HG03060 (cell line): ENCODE data around the gene HSD17B10.
"Not testable (repeated sequence)": the region's sequence is repeated elsewhere in the genome, so short reads cannot be mapped to it uniquely, and the experiment has no call there.

Experiments used
- ATAC-seq: cut with Tn5 transposase; IDR thresholded peaks from one replicate; pipeline ENCODE4 v1.9.1; 2021; ENCODE audit warnings: low read depth, moderate number of reproducible peaks; ENCODE audit not compliant: unreplicated experiment

The HSD17B10 gene

GRCh38 chrX:53433651-53434639 lies at the start of gene HSD17B10:
Gene HSD17B10 (minus strand): TSS chrX:53434370. CDS start chrX:53434345, 25 bp downstream.
- ATAC-seq = peak; percentile 68

- ATAC-seq = no peak
Measured at GRCh38 chrX:53483416-53483815, 49.2 kb upstream of the HSD17B10 start.

- ATAC-seq = no peak
Measured at GRCh38 chrX:53481816-53482465, 47.8 kb upstream of the HSD17B10 start.

DNA sequence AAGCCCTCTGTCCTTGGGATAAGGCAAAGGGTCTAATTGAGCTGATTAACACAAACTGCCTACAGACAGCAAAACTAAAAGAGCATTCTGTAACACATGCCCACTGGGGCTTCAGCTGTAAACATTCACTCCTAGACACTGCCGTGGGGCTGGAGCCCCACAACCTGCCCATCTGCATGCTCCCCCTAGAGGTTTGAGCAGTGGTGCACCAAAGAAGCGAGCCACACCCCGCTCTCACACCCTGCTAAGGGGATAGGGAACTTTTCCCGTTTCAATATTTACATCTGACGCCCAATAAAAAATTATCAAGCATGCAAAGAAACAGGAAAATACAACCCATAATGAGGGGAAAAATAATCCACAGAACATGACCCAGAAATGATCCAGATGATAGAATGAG lies 46.9 kb upstream of the HSD17B10 start:
- no peak for ATAC-seq

DNA sequence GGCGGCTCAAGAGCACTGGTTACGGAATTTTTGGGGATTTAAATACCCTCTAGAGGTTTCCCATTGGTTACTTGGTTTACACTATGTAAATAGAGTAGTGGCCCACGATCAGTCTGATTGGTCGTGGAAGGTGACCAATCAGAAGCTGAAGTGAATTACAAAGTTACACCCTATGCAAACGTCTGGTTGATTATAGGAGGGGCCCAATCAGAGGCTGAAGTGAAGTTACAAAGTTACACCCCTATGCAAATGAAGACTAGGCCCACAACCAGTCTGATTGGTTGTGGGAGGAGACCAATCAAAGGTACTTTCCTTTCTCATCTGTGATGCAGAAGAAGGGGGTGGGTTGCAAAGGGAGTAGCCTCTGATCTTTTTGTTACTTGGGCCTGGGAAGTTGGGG lies 45.1 kb upstream of the HSD17B10 start:
- no peak for ATAC-seq

- no peak for ATAC-seq
Measured at GRCh38 chrX:53476371-53476770, 42.2 kb upstream of the HSD17B10 start.

DNA sequence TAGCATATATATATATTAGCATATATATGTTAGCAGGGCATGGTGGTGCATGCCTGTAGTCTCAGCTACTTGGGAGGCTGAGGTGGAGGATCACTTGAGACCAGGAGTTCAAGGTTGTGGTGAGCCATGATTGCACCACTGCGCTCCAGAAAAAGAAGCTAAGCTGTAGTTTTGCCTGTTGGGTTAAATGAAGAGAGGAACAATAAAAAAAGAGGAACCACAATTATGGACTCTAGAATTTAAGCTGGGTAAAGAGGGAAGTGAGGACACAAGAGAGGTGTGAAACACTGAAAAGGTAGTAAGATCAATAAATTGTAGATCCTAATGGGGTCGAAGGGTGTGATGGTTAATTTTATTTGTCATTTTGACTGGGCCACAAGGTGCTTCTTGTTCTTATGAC lies 40.5 kb upstream of the HSD17B10 start:
- no peak for ATAC-seq

DNA sequence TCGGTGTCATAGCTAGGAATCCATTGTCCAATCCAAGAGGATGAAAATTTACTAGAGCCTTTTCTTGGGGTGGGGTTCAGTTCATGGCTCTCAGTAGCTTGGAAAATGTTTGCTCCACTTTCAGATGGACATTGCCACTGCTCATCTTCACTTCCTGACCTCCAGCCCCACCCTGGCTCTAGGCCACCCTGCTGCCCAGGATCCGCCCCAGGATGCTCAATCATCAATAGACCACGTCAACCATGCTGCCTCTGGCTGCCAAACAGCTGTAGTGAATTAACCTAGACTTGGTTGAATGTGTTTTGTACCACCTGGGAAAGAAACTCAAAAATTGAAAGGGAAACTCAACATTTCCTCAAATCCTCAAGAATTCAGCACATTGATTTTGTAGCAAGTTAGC lies 37.2 kb upstream of the HSD17B10 start:
- ATAC-seq = no peak

- not testable (repeated sequence) for ATAC-seq
Measured at GRCh38 chrX:53468659-53469058, 34.5 kb upstream of the HSD17B10 start.

DNA sequence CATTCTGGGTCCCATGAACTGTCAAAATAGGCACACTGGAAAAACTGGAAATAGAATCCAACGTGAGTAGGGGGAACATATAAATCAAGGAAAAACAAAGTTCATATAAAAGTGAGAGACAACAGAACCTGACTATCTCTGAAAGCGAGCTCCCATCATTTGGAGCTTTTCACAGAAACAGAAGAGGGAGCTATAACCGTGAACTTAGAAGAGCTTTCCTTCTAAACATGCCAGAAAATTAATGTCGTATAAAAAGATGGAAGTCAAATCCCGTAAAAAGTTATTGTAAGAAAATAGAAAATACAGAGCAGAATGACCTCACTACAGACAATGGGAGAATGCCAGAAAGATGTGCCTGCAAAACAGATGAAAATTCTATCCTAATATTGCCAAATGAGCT lies 23.9 kb upstream of the HSD17B10 start:
- no peak for ATAC-seq

DNA sequence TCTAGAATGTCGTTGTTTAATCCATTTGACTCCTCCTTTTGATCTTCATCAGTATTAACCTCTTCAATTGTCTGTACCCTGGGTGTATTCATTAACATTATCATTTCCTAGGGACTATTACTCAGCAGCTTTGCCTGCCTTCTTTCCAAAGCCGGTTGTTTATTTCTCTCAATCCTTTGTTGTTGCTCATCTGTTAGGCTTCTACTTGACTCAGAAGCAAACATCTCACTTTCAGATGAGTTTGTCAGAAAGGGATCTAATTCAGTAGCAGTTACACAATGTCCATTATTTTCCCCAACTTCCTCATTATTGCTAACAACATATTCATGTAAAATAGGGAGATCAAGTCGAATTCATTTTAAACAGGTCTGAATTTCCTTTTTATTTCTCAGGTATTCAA lies 22.1 kb upstream of the HSD17B10 start:
- ATAC-seq = no peak

DNA sequence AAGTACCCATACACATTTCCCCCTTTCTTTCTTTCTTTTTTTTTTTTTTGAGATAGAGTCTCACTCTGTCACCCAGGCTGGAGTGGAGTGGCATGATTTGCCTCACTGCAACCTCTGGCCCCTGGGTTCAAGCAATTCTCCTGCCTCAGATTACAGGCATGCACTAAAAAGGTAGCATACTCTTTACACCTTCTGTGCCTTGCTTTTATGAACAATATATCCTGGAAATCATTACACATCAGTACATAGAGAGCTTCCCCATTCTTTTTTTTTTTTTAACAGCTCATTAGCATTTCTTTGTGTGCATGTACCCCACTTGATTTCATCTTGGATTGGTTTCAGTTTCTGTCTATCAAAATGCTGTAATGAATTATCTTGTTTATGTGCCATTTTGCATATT lies 18.6 kb upstream of the HSD17B10 start:
- ATAC-seq = no peak

GRCh38 chrX:53449632-53450031 lies 15.5 kb upstream of the HSD17B10 start:
- ATAC-seq = no peak

DNA sequence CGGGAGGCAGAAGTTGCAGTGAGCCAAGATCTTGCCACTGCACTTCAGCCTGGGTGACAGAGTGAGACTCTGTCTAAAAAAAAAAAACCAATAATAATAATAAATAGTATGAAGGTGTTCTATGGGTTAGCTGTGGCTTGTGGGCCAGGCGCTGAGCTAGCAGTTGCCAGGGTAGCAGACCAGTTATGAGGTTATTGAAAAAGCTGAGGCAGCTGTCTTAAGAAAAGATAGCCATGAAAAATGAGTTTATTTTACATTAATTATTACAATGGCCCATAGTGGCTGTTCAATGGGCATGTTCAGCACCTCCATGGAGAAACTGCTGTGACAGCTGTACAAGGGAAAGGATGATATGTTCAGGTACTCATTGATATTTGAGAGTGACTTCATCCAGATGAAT lies 13.3 kb upstream of the HSD17B10 start:
- no peak for ATAC-seq

GRCh38 chrX:53445977-53446376 lies 11.8 kb upstream of the HSD17B10 start:
- ATAC-seq = no peak

DNA sequence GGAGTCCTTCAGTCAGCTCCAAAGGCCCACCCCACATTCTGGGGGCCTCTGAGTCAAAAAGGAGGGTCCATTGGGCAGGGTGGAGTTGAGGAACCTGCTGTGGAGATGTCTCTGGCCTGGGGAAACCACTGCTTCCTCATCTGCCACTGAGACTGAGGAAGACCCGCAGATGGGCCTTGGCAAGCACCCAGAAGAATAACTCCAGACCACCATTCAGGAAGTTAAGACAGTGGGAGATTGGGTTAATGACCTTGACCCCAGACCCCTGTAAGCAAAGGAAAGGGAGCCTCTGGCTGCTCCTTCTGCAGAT lies 8.1 kb upstream of the HSD17B10 start:
- ATAC-seq = no peak

- peak; percentile 33 for ATAC-seq
Measured at GRCh38 chrX:53441531-53442321, 7.6 kb upstream of the HSD17B10 start.

DNA sequence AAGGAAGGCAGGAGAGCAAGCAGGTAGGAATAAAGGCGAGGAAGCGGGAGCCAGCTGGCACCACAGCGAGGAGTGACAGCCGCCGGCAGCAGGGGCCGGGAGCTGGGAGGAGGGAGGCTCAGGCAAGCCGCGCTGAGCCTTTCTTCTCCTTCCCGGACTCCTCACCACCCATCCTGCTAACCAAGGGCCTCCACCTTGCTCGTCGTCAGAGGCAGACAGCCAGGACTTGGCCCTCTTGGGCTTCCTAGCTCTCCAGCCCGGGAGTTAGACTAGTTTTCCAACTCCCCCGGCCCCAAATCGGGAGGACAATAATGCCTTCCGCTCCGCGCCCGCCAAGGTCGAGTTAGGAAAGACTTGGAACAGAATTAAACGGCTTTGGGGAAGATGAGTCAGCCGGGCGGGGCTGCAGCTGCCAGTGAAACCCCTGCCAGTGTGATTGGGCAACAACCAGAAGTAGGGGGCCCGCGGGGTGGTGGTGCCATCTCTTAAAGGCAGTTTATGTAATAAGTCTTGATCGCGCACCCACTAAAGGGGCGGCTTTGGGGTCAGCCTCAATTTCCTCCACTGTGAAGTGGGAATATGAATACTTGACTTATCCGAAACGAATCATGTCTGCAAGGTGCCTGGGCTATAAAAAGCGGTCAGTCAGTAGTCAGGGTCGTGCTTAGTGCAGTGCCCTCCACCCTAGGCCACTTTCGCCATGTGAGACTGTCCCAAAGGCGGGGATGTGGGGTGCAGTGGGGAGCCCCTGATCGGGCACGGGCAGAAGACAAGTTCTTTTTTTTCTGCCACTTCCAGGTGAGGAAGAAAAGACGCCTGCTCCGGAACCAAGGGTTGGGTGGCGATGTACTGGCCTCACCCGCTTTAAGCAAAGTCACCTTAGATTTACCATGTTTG lies 6.7 kb upstream of the HSD17B10 start:
- ATAC-seq = no peak

- ATAC-seq = no peak
Measured at GRCh38 chrX:53440101-53440500, 5.9 kb upstream of the HSD17B10 start.

DNA sequence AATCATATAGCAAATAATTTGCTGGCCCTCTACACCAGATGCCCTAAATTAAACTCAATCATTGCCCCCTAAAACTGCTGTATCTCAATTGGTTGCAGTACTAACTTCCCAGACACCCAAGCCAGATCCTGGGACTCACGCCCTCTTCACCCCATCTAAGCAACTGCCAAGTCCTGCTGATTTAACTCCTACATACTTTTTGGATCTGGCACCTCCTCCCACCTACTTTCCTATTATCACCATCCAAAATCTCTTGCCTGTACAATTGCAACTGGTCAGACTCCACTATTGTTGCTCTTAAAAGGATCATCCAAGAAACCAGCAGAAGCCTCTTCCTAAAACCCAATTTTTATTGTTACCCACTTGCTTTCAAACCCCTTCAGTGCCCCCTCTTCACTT lies 4.7 kb upstream of the HSD17B10 start:
- ATAC-seq = no peak
